IMR-90 (cell line): ENCODE results near the gene KIFBP. TPM values are rescaled to one million over a fixed set of nuclear protein-coding genes. Genes with fewer than 3 reads are reported as not detected.

ENCODE experiments used
- ATAC-seq: fragments of 200-7000 bp; cut with Tn5 transposase; 2 replicates; pipeline ENCODE4 v1.9.1; 2020; ENCODE audit warnings: low read depth, mild to moderate bottlenecking, moderate library complexity
- BruUV-seq: library from RNA; stranded (reverse); fragments of 400-500 nt; replicated peaks from 2 replicates; lab custom pipeline; 2021; lab: Mats Ljungman, UMichigan
- CTCF ChIA-PET: fragments of 300-600 bp; formaldehyde crosslinking; extraction: SDS; loops from one replicate; lab custom pipeline; 2021; ENCODE audit warnings: antibody characterized with exemption; lab: Yijun Ruan, JAX
- POLR2A ChIA-PET: fragments of 300-600 bp; sonication (Branson Sonifier 250); formaldehyde crosslinking; loops from one replicate; lab custom pipeline; 2022; ENCODE audit warnings: antibody characterized with exemption; ENCODE audit not compliant: unreplicated experiment; lab: Charles Lee
- DNase-seq: peaks from one replicate; pipeline ENCODE4 v3.0.0; 2013
- H2AFZ ChIP-seq: replicated peaks from 2 replicates; pipeline ENCODE3; 2013; ENCODE audit warnings: low read length, mild to moderate bottlenecking; ENCODE audit not compliant: poor library complexity
- H2AK5ac ChIP-seq: 2 replicates; pipeline ENCODE4 v1.6.1; 2013; ENCODE audit warnings: low read depth, low read length, inconsistent platforms
- H2AK9ac ChIP-seq: replicated peaks from 2 replicates; pipeline ENCODE3; 2013; ENCODE audit warnings: mild to moderate bottlenecking, low read depth, low read length, moderate library complexity; ENCODE audit not compliant: poor library complexity
- H2BK120ac ChIP-seq: 2 replicates; pipeline ENCODE4 v1.6.1; 2013; ENCODE audit warnings: low read depth, low read length, inconsistent platforms
- H2BK15ac ChIP-seq: 3 replicates; pipeline ENCODE4 v1.6.1; 2013; ENCODE audit warnings: low read depth, low read length, inconsistent platforms
- H2BK20ac ChIP-seq: 2 replicates; pipeline ENCODE4 v1.6.1; 2013; ENCODE audit warnings: low read depth, mild to moderate bottlenecking, inconsistent platforms, low read length, moderate library complexity
- H2BK5ac ChIP-seq: 2 replicates; pipeline ENCODE4 v1.6.1; 2013; ENCODE audit warnings: mild to moderate bottlenecking, low read depth, low read length, inconsistent platforms; ENCODE audit not compliant: poor library complexity, severe bottlenecking
- H3K14ac ChIP-seq: replicated peaks from 2 replicates; pipeline ENCODE4 v1.6.1; 2013; ENCODE audit warnings: low read depth, low read length, inconsistent platforms
- H3K18ac ChIP-seq: 2 replicates; pipeline ENCODE4 v1.6.1; 2013; ENCODE audit warnings: low read depth, low read length, control low read depth
- H3K23ac ChIP-seq: 2 replicates; pipeline ENCODE4 v1.6.1; 2013; ENCODE audit warnings: low read depth, low read length, inconsistent platforms
- H3K27ac ChIP-seq: 2 replicates; pipeline ENCODE4 v1.5.1; 2013; ENCODE audit warnings: mild to moderate bottlenecking, control low read depth, low read length; ENCODE audit not compliant: insufficient read depth
- H3K27me3 ChIP-seq: 2 replicates; pipeline ENCODE4 v1.6.1; 2013; ENCODE audit warnings: low read length; ENCODE audit not compliant: control insufficient read depth, insufficient read depth
- H3K36me3 ChIP-seq: 2 replicates; pipeline ENCODE4 v1.6.1; 2013; ENCODE audit warnings: low read length, mixed read lengths; ENCODE audit not compliant: control insufficient read depth, insufficient read depth
- H3K4ac ChIP-seq: 2 replicates; pipeline ENCODE4 v1.6.1; 2013; ENCODE audit warnings: low read depth, low read length, inconsistent platforms
- H3K4me1 ChIP-seq: 2 replicates; pipeline ENCODE4 v1.6.1; 2013; ENCODE audit warnings: low read length, mixed read lengths; ENCODE audit not compliant: control insufficient read depth, insufficient read depth
- H3K4me2 ChIP-seq: 2 replicates; pipeline ENCODE4 v1.6.1; 2013; ENCODE audit warnings: low read depth, mild to moderate bottlenecking, control low read depth, low read length, moderate library complexity
- H3K4me3 ChIP-seq: 2 replicates; pipeline ENCODE4 v1.5.1; 2013; ENCODE audit warnings: low read depth, mild to moderate bottlenecking, control low read depth, low read length, moderate library complexity; ENCODE audit not compliant: insufficient read depth
- H3K56ac ChIP-seq: 2 replicates; pipeline ENCODE4 v1.6.1; 2013; ENCODE audit warnings: low read length, inconsistent platforms; ENCODE audit not compliant: insufficient read depth; ENCODE audit errors: extremely low read depth
- H3K79me1 ChIP-seq, 2 experiments: 2 replicates each; pipeline ENCODE4 v1.6.1; 2013; ENCODE audit warnings: low read length in 2 of 2, inconsistent platforms in 1 of 2, low read depth in 1 of 2
- H3K9ac ChIP-seq: 2 replicates; pipeline ENCODE4 v1.6.1; 2013; ENCODE audit warnings: low read depth, low read length, control low read depth
- H3K9me1 ChIP-seq: 2 replicates; pipeline ENCODE4 v1.6.1; 2013; ENCODE audit warnings: low read length, inconsistent platforms; ENCODE audit not compliant: insufficient read depth
- H3K9me3 ChIP-seq: 2 replicates; pipeline ENCODE4 v1.6.1; 2013; ENCODE audit warnings: low read length; ENCODE audit not compliant: control insufficient read depth, insufficient read depth
- H4K20me1 ChIP-seq: 2 replicates; pipeline ENCODE4 v1.6.1; 2013; ENCODE audit warnings: low read length, inconsistent platforms; ENCODE audit not compliant: insufficient read depth
- H4K5ac ChIP-seq: 2 replicates; pipeline ENCODE4 v1.6.1; 2013; ENCODE audit warnings: mild to moderate bottlenecking, low read depth, low read length, control low read depth
- H4K8ac ChIP-seq, 2 experiments: 2 replicates each; pipeline ENCODE4 v1.6.1; 2013; ENCODE audit warnings: low read depth in 2 of 2, low read length in 2 of 2, control low read depth in 1 of 2, inconsistent platforms in 1 of 2
- H4K91ac ChIP-seq: 2 replicates; pipeline ENCODE4 v1.6.1; 2013; ENCODE audit warnings: low read depth, low read length, inconsistent platforms; ENCODE audit not compliant: insufficient read depth
- BHLHE40 ChIP-seq: fragments of 150-350 bp; IDR thresholded peaks from 2 replicates; pipeline ENCODE4 v1.6.1; 2016; ENCODE audit warnings: mild to moderate bottlenecking, low read depth, low read length
- CHD1 ChIP-seq: IDR thresholded peaks from 2 replicates; pipeline ENCODE4 v1.6.1; 2012; ENCODE audit warnings: low read depth, low read length, improper control_type of control experiment
- FOS ChIP-seq: fragments of 150-350 bp; IDR thresholded peaks from 2 replicates; pipeline ENCODE4 v1.6.1; 2016; ENCODE audit warnings: low read depth, low read length
- MAZ ChIP-seq: IDR thresholded peaks from 2 replicates; pipeline ENCODE4 v1.6.1; 2012; ENCODE audit warnings: low read depth, mild to moderate bottlenecking, low read length, improper control_type of control experiment, moderate library complexity, borderline replicate concordance
- NFE2L2 ChIP-seq: fragments of 150-350 bp; IDR thresholded peaks from 2 replicates; pipeline ENCODE4 v1.6.1; 2016; ENCODE audit warnings: low read depth, mild to moderate bottlenecking, low read length
- POLR2A ChIP-seq: IDR thresholded peaks from 2 replicates; pipeline ENCODE4 v1.6.1; 2012; ENCODE audit warnings: mild to moderate bottlenecking, low read depth, low read length
- RAD21 ChIP-seq: IDR thresholded peaks from 2 replicates; pipeline ENCODE4 v1.6.1; 2012; ENCODE audit warnings: low read length, improper control_type of control experiment
- RCOR1 ChIP-seq: IDR thresholded peaks from 2 replicates; pipeline ENCODE4 v1.6.1; 2012; ENCODE audit warnings: mild to moderate bottlenecking, low read length, improper control_type of control experiment; ENCODE audit not compliant: insufficient replicate concordance
- RFX5 ChIP-seq: IDR thresholded peaks from 2 replicates; pipeline ENCODE4 v1.8.0; 2012; ENCODE audit warnings: low read depth, mild to moderate bottlenecking, low read length, moderate library complexity
- SMC3 ChIP-seq: fragments of 150-350 bp; IDR thresholded peaks from 2 replicates; pipeline ENCODE4 v1.6.1; 2016; ENCODE audit warnings: low read depth, mild to moderate bottlenecking, antibody characterized with exemption, low read length, moderate library complexity
- USF2 ChIP-seq: fragments of 150-350 bp; IDR thresholded peaks from 2 replicates; pipeline ENCODE4 v1.6.1; 2017; ENCODE audit warnings: mild to moderate bottlenecking, antibody characterized with exemption, low read length, low read depth
- WGBS, 2 experiments: methylation state at CpG; one replicate each; pipeline versions ENCODE4 v1.1.5 to v1.1.7; 2013; ENCODE audit warnings: missing lambda C conversion rate in 2 of 2; ENCODE audit not compliant: insufficient read length in 1 of 2; ENCODE audit errors: extremely low coverage in 2 of 2; 5-methylcytosine and 5-hydroxymethylcytosine counted together
- dilution Hi-C: fragments of 300-500 bp; cut with HindIII; formaldehyde crosslinking; loops from one replicate; pipeline ENCODE4 v1.14.3; 2018; ENCODE audit warnings: low sequenced_read_pairs; ENCODE audit not compliant: unreplicated experiment
- in situ Hi-C: fragments of 300-500 bp; cut with MboI; formaldehyde crosslinking; loops from 3 replicates; pipeline ENCODE4 v1.14.3; 2019; ENCODE audit warnings: low sequenced_read_pairs, inconsistent platforms, mixed read lengths
- intact Hi-C: fragments of 100-400 bp; cut with micrococcal nuclease; formaldehyde crosslinking; loops from 2 replicates; pipeline ENCODE4 v1.10.0; 2022
- polyA plus RNA-seq, 3 experiments: library from polyadenylated mRNA; depleted of rRNA; stranded (reverse); fragments of >200 nt; gene quantifications; 2 replicates each; pipeline ENCODE4 v1.2.3, GENCODE V29; 2012; ENCODE audit warnings: low replicate concordance in 1 of 3
- total RNA-seq: library from RNA; depleted of rRNA; stranded (reverse); fragments of >200 nt; gene quantifications from 2 replicates; pipeline ENCODE4 v1.2.3, GENCODE V29; 2012
- TF ChIP-seq, protein P1 (sequence below): conservative IDR thresholded peaks from 2 replicates; pipeline ENCODE4 v1.5.1; 2012; ENCODE audit warnings: mild to moderate bottlenecking, low read depth, low read length, improper control_type of control experiment

The KIFBP gene
- total and polyA plus RNA-seq, 2 of the 4 experiments (the other 2 are of a cell fraction): 30.6 to 51.3 TPM

DNA sequence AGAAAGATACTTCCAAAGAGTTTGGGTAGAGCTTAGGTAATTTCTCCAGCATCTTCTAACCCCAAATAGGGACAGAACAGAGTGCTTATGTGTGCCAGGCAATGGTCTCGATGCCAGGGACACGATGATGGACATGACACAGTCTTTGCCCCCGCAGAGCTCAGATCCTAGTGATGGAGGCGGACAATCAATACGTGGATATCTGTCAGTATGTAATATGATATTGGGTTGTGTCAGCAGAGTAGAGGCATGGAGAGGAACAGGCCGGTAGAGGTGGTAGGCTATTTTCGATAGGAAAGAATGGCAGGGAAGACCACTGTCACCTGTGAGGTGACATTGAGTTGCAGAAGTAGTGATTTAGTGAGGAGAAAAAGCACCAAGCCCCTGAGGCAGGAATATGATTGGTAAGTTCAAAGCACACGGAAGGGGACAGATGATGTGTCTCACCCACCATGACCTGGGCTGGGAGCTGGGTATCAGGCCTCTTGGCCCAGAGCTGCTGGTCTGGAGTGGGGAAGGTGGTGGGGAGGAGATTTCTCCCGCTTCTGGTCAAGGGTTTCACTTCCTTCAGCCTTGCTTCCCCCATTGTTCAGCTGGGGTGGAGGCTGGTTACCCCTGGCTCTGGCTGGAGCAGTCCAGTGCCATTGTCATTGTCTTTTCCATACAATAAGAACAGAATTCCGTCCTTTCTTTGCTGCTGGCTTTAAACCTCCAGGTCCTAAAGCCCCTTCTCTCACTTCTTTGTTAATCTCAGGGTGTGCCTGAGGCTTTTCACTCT is 63.3 kb downstream of the KIFBP start (continued):
- TF ChIP-seq FOS (no peak), BHLHE40 (no peak)

DNA sequence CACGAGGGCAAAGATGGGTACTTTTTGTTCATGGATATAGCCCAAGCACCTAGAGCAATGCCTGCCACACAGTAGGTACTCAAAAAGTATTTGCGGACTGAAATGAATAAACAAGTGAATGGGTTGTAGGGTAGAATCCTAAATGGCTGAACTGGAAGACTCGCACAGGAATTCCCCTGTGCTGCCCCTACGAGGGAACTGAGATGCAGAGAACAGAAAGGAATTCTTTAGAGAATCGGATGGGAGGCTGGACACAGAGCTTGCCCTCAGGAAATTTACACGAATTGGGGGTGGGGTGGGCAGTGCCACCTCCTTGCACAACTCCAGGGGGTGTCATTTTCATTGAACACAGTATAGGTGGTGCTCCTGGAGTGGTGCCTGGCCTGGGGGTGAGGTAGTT is 64.1 kb downstream of the KIFBP start:
- BruUV-seq: no TSS peak
- dilution Hi-C loops: no loop called here

More for the DNA sequence above, 64.1 kb downstream of the KIFBP start:
- Histone ChIP-seq H3K79me1 (0 out of 4 replicates have a peak, but pooled peaks cover 0 to 3% of the 10 kb centered on the region in 2 experiments), H3K9ac (no peak overlapping the region), H2AK9ac (peak overlapping the region; percentile 58), H3K9me3 (no peaks in the 10 kb centered on the region), H3K4ac (no peak overlapping the region), H4K5ac (no peak overlapping the region), H3K27ac (no peak overlapping the region), H3K18ac (no peak overlapping the region), H3K23ac (no peak overlapping the region), H3K4me3 (no peak overlapping the region), H2AFZ (no peak overlapping the region), H3K9me1 (peaks cover 20% of the 10 kb centered on the region), H4K20me1 (no peaks in the 10 kb centered on the region), H2AK5ac (peak overlapping the region; percentile 56; the same call in 1 of the 2 replicates), H4K8ac (no peak overlapping the region), H3K14ac (no peak overlapping the region), H4K91ac (no peak overlapping the region), H3K4me1 (peaks cover 11% of the 10 kb centered on the region), H3K36me3 (no peaks in the 10 kb centered on the region), H3K4me2 (no peak overlapping the region), H2BK20ac (no peak overlapping the region), H2BK15ac (peak overlapping the region; percentile 7; the same call in 1 of the 3 replicates), H2BK5ac (no peak overlapping the region), H2BK120ac (no peak overlapping the region; the same call in 1 of the 2 replicates), H3K56ac (no peak overlapping the region), H3K27me3 (no peaks in the 10 kb centered on the region)
- ChIA-PET CTCF (no interaction called here), POLR2A (no interaction called here)
- no CpG with 5 or more reads among the region's 6 CpGs for WGBS, 2 experiments
- no peak for TF ChIP-seq FOS
- TF ChIP-seq USF2: no peak
- no peak for TF ChIP-seq BHLHE40
- no peak for TF ChIP-seq SMC3
- no peak for TF ChIP-seq RFX5
- no peak for TF ChIP-seq POLR2A
- no peak for TF ChIP-seq RAD21
- TF ChIP-seq, protein P1, sequence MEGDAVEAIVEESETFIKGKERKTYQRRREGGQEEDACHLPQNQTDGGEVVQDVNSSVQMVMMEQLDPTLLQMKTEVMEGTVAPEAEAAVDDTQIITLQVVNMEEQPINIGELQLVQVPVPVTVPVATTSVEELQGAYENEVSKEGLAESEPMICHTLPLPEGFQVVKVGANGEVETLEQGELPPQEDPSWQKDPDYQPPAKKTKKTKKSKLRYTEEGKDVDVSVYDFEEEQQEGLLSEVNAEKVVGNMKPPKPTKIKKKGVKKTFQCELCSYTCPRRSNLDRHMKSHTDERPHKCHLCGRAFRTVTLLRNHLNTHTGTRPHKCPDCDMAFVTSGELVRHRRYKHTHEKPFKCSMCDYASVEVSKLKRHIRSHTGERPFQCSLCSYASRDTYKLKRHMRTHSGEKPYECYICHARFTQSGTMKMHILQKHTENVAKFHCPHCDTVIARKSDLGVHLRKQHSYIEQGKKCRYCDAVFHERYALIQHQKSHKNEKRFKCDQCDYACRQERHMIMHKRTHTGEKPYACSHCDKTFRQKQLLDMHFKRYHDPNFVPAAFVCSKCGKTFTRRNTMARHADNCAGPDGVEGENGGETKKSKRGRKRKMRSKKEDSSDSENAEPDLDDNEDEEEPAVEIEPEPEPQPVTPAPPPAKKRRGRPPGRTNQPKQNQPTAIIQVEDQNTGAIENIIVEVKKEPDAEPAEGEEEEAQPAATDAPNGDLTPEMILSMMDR: no peak
- TF ChIP-seq NFE2L2: no peak
- no peak for TF ChIP-seq RCOR1
- no peak for TF ChIP-seq MAZ
- TF ChIP-seq CHD1: no peak
- ATAC-seq: no peak
- in situ Hi-C loops (no loop called here), intact Hi-C loops (no loop called here)
- no peak for DNase-seq
